Hematopoietic multipotent progenitor cell treated with erythropoietin and hydrocortisone succinate and interleukin-3 and kit ligand, for 6 days (in vitro differentiated cells): ENCODE measurements around the gene S100A13.
"Not testable (repeated sequence)": the region's sequence is repeated elsewhere in the genome, so short reads cannot be mapped to it uniquely, and the experiment has no call there.

Experiments used
- DNase-seq: peaks from one replicate; pipeline ENCODE4 v3.0.0-alpha.2; 2015

Gene S100A13

GRCh38 chr1:153599847-153600246 lies 27.5 kb downstream of the S100A13 start:
- no peak for DNase-seq

- peak; percentile 71 for DNase-seq
Observed at GRCh38 chr1:153598309-153599172, 28.8 kb downstream of the S100A13 start.

GRCh38 chr1:153597206-153597605 lies 30.1 kb downstream of the S100A13 start:
- DNase-seq: peak; percentile 49

GRCh38 chr1:153592748-153593147 lies 34.6 kb downstream of the S100A13 start:
- DNase-seq: no peak

- no peak for DNase-seq
Observed at GRCh38 chr1:153588482-153588881, 38.8 kb downstream of the S100A13 start.

- DNase-seq: not testable (repeated sequence)
Observed at GRCh38 chr1:153588033-153588432, 39.3 kb downstream of the S100A13 start.

GRCh38 chr1:153587314-153587713 lies 40.0 kb downstream of the S100A13 start:
- no peak for DNase-seq

- DNase-seq: no peak
Observed at GRCh38 chr1:153586347-153586746, 41.0 kb downstream of the S100A13 start.

GRCh38 chr1:153585006-153585405 lies 42.3 kb downstream of the S100A13 start:
- DNase-seq: no peak

- no peak for DNase-seq
Observed at GRCh38 chr1:153583976-153584375, 43.3 kb downstream of the S100A13 start.

GRCh38 chr1:153583514-153583913 lies 43.8 kb downstream of the S100A13 start:
- DNase-seq: not testable (repeated sequence)

- DNase-seq: not testable (repeated sequence)
Observed at GRCh38 chr1:153582836-153583235, 44.5 kb downstream of the S100A13 start.

GRCh38 chr1:153578936-153579335 lies 48.4 kb downstream of the S100A13 start:
- DNase-seq: no peak

- DNase-seq: no peak
Observed at GRCh38 chr1:153578490-153578889, 48.8 kb downstream of the S100A13 start.

- DNase-seq: peak; percentile 66
Observed at GRCh38 chr1:153577624-153578051, 49.7 kb downstream of the S100A13 start.

GRCh38 chr1:153577138-153577537 lies 50.2 kb downstream of the S100A13 start:
- DNase-seq: no peak

- not testable (repeated sequence) for DNase-seq
Observed at GRCh38 chr1:153575497-153575896, 51.8 kb downstream of the S100A13 start.

GRCh38 chr1:153575081-153575491 lies 52.2 kb downstream of the S100A13 start:
- DNase-seq: not testable (repeated sequence)

- no peak for DNase-seq
Observed at GRCh38 chr1:153573351-153573750, 54.0 kb downstream of the S100A13 start.

GRCh38 chr1:153572569-153573015 lies 54.7 kb downstream of the S100A13 start:
- DNase-seq: peak; percentile 87

- no peak for DNase-seq
Observed at GRCh38 chr1:153571706-153572105, 55.6 kb downstream of the S100A13 start.

- DNase-seq: no peak
Observed at GRCh38 chr1:153570874-153571273, 56.4 kb downstream of the S100A13 start.

GRCh38 chr1:153569465-153569864 lies 57.8 kb downstream of the S100A13 start:
- no peak for DNase-seq
